ENCODE data around the gene RPL29.
A peak's percentile ranks its signal among the peaks of the same experiment; 100 is the strongest.

The RPL29 gene

GRCh38 chr3:52024765-52025452 is 29.2 kb upstream of the RPL29 start:
- FAIRE-seq (no peak), DNase-seq (ENCODE audit: insufficient read length) (no peak)
- no peak for TF ChIP-seq POLR2AphosphoS5 (IDR thresholded peaks at IDR 0.05; ENCODE audit: low read depth, low read length)
- TF ChIP-seq POLR2A (IDR thresholded peaks at IDR 0.05; ENCODE audit: low read depth, low read length) = no peak
- no peak for TF ChIP-seq TAF1 (IDR thresholded peaks at IDR 0.05; ENCODE audit: borderline replicate concordance, low read depth, low read length)

GRCh38 chr3:52023860-52024764 is 28.4 kb upstream of the RPL29 start:
- DNase-seq (ENCODE audit: insufficient read length) (peak; percentile 62), FAIRE-seq (peak; percentile 87)
- TF ChIP-seq POLR2A (IDR thresholded peaks at IDR 0.05; ENCODE audit: low read depth, low read length) (no peak), POLR2AphosphoS5 (IDR thresholded peaks at IDR 0.05; ENCODE audit: low read depth, low read length) (0 out of 2 replicates have a peak, but pooled peaks have one; percentile 23)

GRCh38 chr3:52023101-52023770 is 27.5 kb upstream of the RPL29 start:
- DNase-seq (ENCODE audit: insufficient read length) = no peak
- no peak for TF ChIP-seq POLR2A (IDR thresholded peaks at IDR 0.05; ENCODE audit: low read depth, low read length)
- TF ChIP-seq POLR2AphosphoS5 (IDR thresholded peaks at IDR 0.05; ENCODE audit: low read depth, low read length) = no peak
- TF ChIP-seq TAF1 (IDR thresholded peaks at IDR 0.05; ENCODE audit: borderline replicate concordance, low read depth, low read length) = no peak
- FAIRE-seq = peak; percentile 30

- DNase-seq (ENCODE audit: insufficient read length) (no peak), FAIRE-seq (no peak)
- TF ChIP-seq POLR2A (IDR thresholded peaks at IDR 0.05; ENCODE audit: low read depth, low read length) (no peak), TAF1 (IDR thresholded peaks at IDR 0.05; ENCODE audit: borderline replicate concordance, low read depth, low read length) (no peak), POLR2AphosphoS5 (IDR thresholded peaks at IDR 0.05; ENCODE audit: low read depth, low read length) (no peak)
Observed at GRCh38 chr3:52022323-52023100, 26.8 kb upstream of the RPL29 start.

- no peak for DNase-seq (ENCODE audit: insufficient read length)
- TF ChIP-seq POLR2AphosphoS5 (IDR thresholded peaks at IDR 0.05; ENCODE audit: low read depth, low read length) = no peak
- TF ChIP-seq TAF1 (IDR thresholded peaks at IDR 0.05; ENCODE audit: borderline replicate concordance, low read depth, low read length) = no peak
- FAIRE-seq = no peak
Observed at GRCh38 chr3:52021489-52022268, 26.0 kb upstream of the RPL29 start.

- no peak for TF ChIP-seq POLR2AphosphoS5 (IDR thresholded peaks at IDR 0.05; ENCODE audit: low read depth, low read length)
- TF ChIP-seq TAF1 (IDR thresholded peaks at IDR 0.05; ENCODE audit: borderline replicate concordance, low read depth, low read length) = no peak
- TF ChIP-seq POLR2A (IDR thresholded peaks at IDR 0.05; ENCODE audit: low read depth, low read length) = no peak
- FAIRE-seq (no peak), DNase-seq (ENCODE audit: insufficient read length) (no peak)
Observed at GRCh38 chr3:52020796-52021195, 25.1 kb upstream of the RPL29 start.

GRCh38 chr3:52019352-52020080 is 23.8 kb upstream of the RPL29 start:
- TF ChIP-seq POLR2AphosphoS5 (IDR thresholded peaks at IDR 0.05; ENCODE audit: low read depth, low read length) = no peak
- no peak for FAIRE-seq
- DNase-seq (ENCODE audit: insufficient read length) = no peak

- DNase-seq (ENCODE audit: insufficient read length) = no peak
- FAIRE-seq = no peak
- TF ChIP-seq TAF1 (IDR thresholded peaks at IDR 0.05; ENCODE audit: borderline replicate concordance, low read depth, low read length) (no peak), POLR2AphosphoS5 (IDR thresholded peaks at IDR 0.05; ENCODE audit: low read depth, low read length) (no peak), POLR2A (IDR thresholded peaks at IDR 0.05; ENCODE audit: low read depth, low read length) (no peak)
Observed at GRCh38 chr3:52018319-52019000, 22.8 kb upstream of the RPL29 start.

- TF ChIP-seq POLR2A (IDR thresholded peaks at IDR 0.05; ENCODE audit: low read depth, low read length) (no peak), POLR2AphosphoS5 (IDR thresholded peaks at IDR 0.05; ENCODE audit: low read depth, low read length) (no peak), TAF1 (IDR thresholded peaks at IDR 0.05; ENCODE audit: borderline replicate concordance, low read depth, low read length) (no peak)
- FAIRE-seq (no peak), DNase-seq (ENCODE audit: insufficient read length) (no peak)
Observed at GRCh38 chr3:52017586-52017985, 21.9 kb upstream of the RPL29 start.

All from GM12892 (cell line).